ENCODE measurements around the gene UBE2R2.
"Not testable (repeated sequence)": the region's sequence is repeated elsewhere in the genome, so short reads cannot be mapped to it uniquely, and the experiment has no call there.

The UBE2R2 gene

DNA sequence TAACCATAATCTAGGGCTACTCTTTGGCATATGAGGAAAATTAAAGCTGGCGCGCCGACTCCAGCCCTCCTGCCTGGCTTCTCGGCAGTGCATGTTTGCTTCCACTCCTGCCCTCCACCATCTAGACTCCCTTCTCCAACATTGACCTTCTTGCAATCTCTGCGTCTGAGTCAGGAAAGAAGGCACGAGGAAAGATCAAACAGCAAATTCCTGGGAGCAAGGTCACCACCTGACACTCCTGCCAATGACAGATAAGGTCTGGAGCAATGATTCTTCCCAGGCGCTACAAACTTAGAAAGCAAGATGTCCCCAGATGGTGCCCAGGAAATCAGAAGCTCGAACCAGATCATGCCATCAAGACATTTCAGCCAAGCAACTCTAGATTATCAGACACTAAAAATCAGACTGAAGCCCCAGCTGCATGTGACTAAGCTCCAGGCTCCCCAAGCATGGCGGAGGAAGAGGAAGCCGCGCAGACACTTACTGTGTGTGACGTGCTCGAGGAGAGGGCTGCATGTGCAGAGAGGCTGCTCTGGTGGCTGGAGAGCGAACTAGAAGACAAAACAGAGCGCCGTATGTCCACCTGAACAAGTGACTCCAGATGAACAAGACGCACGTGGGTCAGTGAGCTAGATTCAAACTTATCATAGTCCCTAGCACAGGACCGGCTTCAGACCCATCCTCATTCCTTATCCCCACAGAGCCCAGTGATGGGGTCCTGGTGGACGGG lies 115.3 kb downstream of the UBE2R2 start:
- no peak for DNase-seq

DNA sequence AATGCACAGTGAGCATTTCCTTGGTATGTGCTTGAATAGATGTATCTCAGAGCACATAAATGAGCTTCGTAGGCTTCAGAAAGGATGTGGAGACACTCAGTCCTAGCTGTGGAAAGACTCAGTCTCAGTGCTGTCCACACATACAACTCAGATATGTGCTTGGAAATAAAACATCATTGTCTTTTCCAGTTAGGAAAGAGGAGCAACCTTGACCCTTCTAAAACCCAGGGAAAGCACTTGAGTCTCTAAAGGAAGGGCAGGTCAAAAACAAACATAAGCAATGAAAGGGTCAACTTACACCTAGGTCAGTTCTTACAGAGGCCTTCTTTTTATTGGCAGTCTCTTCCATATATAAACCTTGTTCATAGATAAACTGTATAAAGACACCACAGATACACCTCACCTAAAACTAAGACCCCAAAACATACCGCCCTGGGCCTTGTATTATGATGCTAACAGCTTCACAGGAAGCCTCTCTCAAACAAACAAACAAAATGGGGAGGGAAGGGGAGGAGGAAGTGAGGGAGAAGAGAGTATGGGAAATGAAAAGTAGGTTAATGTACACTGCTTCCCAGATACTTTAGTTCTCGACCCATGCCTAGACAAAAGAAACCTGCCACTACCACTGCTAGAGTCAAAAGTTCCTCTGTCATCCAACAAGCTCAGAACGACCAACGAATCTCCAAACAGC lies 117.4 kb downstream of the UBE2R2 start:
- no peak for DNase-seq

DNA sequence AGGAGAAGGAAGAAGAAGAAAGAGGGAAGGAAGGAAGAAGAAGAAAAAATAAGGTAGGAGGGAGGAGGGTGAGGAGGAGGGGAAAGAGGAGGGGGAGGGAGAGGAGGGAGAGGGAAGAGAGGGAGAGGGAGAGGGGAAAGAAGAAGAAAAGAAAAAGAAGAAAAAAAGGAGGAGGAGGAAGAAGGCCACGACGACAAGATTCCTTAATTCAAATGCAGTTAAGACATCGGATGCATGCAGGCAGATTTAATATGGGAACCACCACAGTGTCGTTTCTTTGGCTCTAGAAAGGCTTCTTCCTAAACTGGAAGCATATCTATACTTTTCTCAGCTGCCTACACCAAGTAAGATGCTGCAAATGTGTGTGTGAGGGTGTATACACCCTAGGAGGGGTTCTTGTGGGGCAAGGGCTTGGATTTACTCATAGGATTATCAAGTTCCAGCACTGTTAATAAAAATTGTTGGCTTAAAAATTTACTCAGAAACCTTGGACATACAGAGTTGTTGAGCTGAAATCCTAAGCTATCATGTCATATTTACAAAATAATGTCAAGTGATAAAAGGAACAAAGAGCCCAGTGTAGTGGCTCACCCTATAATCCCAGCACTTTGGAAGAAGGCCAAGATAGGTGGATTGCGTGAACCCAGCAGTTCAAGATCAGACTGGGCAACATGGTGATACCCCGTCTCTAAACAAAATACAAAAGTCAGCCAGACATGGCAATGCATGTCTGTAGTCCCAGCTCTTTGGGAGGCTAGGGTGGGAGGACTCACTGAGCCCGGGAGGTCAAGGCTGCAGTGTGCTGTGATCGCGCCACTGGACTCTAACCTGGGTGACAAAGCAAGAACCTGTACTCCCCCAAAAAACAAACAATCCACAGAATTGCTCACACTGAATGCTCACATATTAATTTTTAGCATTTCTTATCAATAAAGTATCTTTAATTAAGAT lies 123.2 kb downstream of the UBE2R2 start:
- no peak for DNase-seq

DNA sequence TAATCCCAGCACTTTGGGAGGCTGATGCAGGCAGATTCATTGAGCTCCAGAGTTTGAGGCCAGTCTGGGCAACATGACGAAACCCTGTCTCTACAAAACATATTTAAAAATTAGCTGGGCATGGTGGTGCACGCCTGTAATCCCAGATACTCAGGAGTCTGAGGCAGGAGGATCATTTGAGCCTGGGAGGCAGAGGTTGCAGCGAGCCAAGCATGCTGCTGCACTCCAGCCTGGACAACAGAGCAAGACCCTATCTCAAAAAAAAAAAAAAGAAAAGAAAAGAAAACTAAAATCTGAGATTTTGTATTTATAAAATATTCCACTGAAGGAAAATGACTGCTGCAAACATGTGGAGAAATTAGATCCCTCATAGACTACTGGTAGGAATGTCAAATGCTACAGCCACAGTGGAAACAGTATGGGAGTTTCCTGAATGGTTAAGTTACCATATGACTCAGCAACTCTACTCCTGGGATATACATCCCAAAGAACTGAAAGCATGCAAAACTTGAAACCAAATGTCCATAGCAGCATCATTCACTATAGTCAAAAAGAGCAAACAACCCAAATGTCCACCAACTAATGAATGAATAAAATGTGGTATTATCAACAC lies 125.6 kb downstream of the UBE2R2 start:
- DNase-seq, result no peak

DNA sequence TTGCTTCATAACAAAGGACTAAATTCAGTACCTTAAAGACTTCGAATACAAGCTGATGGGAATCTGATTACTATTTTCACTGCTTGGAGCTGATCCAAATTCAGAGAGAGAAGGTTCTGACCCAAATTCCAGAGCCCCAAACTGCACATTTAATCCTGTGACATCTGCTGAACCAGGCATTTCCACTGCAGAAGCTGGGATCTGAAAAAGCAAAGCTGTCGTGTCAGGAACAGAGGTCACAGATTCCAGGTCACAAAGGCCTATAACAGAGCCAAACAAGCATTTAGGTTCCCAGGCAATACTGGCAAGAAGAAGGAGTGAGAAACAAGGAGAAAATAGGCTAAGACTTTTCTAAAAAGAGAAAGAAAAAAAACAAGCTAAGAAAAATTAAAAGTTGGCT lies 126.4 kb downstream of the UBE2R2 start:
- no peak for DNase-seq

DNA sequence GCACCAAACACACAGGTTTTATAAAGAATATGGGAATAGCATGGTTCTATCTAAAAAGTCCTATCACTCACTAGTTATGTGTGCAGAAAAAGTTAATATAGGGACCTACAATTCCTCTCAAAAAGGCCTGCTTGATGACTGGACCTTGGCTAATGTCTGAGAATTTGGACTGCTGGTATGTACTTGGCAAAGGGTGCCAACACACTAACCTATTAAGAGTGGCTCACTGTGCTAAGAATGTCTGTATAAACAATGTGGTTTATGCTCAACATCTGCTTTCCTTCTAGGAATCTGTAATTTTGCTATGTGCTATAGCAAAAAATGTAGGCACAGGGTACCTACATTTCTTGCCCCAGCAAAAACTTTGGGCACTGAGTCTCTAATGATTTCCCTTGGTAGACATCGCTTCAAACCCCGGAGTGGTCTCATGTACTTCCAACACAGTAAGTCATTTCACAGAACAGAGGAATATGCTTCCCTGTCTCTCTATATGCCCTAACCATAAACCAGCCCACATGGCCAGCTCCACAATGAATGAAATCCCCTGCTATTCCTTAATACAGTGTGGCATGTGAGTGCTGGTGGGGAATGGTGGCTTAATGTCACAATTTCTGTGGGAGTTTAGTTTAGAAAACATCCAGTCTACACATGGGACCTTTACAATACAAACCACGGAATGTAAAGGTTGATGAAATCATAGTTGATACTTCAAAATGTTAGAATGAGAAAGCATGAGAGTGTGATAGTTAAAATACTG lies 130.0 kb downstream of the UBE2R2 start:
- DNase-seq, result no peak

DNA sequence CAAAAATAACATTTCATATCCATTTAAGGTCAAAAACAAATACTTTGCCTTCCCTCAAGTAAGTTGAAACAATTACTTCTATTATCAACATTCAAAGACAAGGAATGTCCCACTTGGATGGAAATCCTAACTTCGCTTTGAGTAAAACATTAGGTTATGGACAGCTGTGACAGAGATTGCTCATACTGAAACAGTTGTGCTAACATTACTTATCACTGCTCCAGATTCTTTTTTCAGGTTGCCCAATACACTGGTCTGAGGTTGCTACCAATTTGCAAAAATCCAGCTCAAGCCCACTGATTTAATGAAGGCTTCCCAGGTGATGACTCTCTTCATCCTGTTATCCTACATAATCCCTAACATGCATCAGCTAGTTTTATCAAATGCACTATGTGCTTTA lies 133.4 kb downstream of the UBE2R2 start:
- no peak for DNase-seq

DNA sequence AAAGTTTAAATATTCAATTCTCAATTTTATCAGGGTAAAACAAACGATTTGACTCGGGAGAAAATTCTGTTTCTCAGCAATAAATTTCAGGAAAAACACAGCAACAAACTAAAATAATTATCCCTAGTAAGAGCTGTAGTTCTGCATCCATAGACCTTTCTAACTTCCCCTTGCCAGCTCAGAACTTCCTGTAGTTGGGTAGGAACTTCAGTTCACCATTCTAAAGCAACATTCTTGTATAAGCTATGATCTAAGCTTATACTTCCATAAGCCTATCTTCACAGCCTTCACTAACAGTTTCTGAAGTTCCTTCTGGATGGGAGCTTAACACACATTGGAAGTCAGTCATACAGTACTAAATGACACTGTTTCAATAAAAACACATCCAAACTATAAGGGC lies 135.1 kb downstream of the UBE2R2 start:
- no peak for DNase-seq

DNA sequence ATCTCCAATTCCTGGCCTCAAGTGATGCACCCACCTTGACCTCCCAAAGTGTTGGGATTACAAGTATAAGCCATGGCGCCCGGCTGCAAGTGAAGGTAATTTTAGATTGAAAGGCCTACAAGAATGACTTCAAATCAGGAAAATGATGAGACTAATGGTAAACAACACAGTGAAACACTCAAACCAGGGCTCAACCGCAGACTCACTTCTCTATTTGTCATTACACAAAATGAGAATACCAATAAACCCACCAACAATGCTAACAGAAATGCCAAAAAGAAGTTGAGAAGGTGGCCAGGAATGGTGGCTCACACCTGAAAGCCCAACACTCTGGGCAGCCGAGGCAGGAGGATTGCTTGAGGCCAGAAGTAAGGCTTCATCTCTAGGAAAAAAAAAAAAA lies 139.6 kb downstream of the UBE2R2 start:
- no peak for DNase-seq

DNA sequence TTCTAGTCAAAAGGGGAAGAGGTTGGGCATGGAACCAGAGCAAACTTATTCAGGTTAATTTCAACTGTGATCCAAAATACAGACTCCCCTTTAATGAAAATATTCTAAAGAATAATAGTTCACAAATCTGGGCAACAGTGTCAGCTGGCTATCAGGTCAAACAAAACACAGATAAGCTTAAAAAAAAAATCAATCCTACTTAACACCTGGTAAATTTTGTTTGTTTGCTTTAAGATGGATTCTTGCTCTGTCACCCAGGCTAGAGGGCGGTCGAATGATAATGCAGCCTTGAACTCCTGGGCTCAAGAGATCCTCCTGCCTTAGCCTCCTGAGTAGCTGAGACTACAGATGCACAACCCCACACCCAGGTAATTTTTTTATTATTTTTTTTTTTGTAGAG lies 142.8 kb downstream of the UBE2R2 start:
- DNase-seq, result no peak

DNA sequence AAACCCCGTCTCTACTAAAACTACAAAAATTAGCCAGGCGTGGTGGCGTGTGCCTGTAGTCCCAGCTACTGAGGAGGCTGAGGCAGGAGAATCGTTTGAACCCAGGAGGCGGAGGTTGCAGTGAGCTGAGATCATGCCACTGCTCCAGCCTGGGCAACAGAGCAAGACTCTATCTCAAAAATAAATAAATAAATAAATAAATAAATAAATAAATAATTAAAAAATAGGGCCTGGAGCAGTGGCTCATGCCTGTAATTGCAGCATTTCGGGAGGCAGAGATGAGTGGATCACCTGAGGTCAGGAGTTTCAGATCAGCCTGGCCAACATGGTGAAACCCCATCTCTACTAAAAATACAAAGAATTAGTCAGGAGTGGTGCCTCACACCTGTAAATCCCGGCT lies 145.5 kb downstream of the UBE2R2 start:
- DNase-seq, result not testable (repeated sequence)

DNA sequence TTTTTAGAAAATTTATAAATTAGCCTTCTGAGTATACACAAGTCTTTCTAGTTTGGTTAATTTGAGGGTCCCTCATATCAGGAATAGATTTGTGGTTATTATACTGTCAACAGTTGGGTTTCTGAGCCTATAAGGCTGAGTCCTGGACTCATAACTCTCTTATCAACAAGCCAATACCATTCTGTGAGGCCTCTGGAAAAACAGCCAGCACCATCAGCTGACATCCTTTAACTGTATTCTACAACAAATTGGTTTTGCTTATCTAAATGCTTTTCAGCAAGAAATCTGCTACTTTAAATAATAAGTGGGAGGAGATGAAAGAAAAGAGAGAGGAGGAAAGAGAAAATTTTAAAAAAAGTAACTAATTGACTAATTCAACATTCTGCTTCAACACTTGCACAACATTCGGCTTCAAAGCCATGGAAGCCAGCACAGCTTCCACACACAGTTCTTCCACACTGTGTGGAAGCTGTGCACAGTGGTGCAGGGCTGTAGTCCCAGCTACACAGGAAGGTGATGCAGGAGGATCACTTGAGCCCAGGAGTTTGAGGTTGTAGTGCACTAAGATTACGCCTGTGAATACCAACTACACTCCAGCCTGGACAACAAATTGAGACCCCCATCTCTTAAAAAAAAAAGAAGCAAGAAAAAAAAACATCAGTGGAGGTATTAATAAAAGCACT lies 147.3 kb downstream of the UBE2R2 start:
- no peak for DNase-seq
